Suprapubic skin (tissue), 4 donors: ENCODE results near the gene PARD3B. TPM values are rescaled to one million over a fixed set of nuclear protein-coding genes. Genes with fewer than 3 reads are reported as not detected.

Experiments used
- DNase-seq, 2 donors: peaks; one replicate each; pipeline ENCODE4 v3.0.0-alpha.2; 2019; ENCODE audit warnings: low spot score in 2 of 2
- H3K27ac ChIP-seq: fragments of 200-600 bp; sonication (generic); one replicate; pipeline ENCODE4 v1.5.1; 2019
- H3K27me3 ChIP-seq: fragments of 200-600 bp; sonication (generic); one replicate; pipeline ENCODE4 v1.5.1; 2019
- H3K36me3 ChIP-seq: fragments of 200-600 bp; sonication (generic); one replicate; pipeline ENCODE4 v1.5.1; 2019
- H3K4me1 ChIP-seq: fragments of 200-600 bp; sonication (generic); one replicate; pipeline ENCODE4 v1.5.1; 2019
- H3K4me3 ChIP-seq: fragments of 200-600 bp; sonication (generic); one replicate; pipeline ENCODE4 v1.5.1; 2019; ENCODE audit warnings: mild to moderate bottlenecking
- H3K9me3 ChIP-seq: fragments of 200-600 bp; sonication (generic); one replicate; pipeline ENCODE4 v1.5.1; 2019
- CTCF ChIP-seq, 2 donors: fragments of 200-600 bp in 1 of 2; fragments of 450-650 bp in 1 of 2; sonication (generic) in 1 of 2; IDR thresholded peaks; one replicate each; pipeline ENCODE4 v1.5.1; 2016 to 2019; ENCODE audit warnings: antibody characterized with exemption in 2 of 2, mild to moderate bottlenecking in 1 of 2, moderate library complexity in 1 of 2
- EP300 ChIP-seq: sonication (generic); formaldehyde crosslinking; IDR thresholded peaks from one replicate; pipeline ENCODE4 v1.6.1; 2017; ENCODE audit warnings: antibody characterized with exemption
- POLR2A ChIP-seq, 2 donors: fragments of 450-650 bp; IDR thresholded peaks; one replicate each; pipeline ENCODE4 v1.6.1; 2017; ENCODE audit warnings: antibody characterized with exemption in 2 of 2, mild to moderate bottlenecking in 2 of 2, moderate library complexity in 2 of 2
- POLR2AphosphoS5 ChIP-seq, 3 donors: sonication (generic); formaldehyde crosslinking; IDR thresholded peaks; one replicate each; pipeline ENCODE4 v1.6.1; 2017; ENCODE audit warnings: antibody characterized with exemption in 3 of 3
- WGBS: methylation state at CpG from one replicate; pipeline ENCODE4 v1.1.5; 2018; 5-methylcytosine and 5-hydroxymethylcytosine counted together
- total RNA-seq, 4 donors: library from RNA; depleted of rRNA; stranded (reverse); fragments of >200 nt; gene quantifications; one replicate each; pipeline ENCODE4 v1.1.0, GENCODE V29; 2016

Gene PARD3B
- total RNA-seq, 4 donors from 2014 or later, result 12.5 to 18.9 (median 15.5) TPM

GRCh38 chr2:204654669-204655068 is 109.4 kb downstream of the PARD3B start:
- WGBS, result 63% methylated on average over 1 of the region's 1 CpG
- TF ChIP-seq POLR2A (IDR thresholded peaks at IDR 0.05), result no peak
- no peak for TF ChIP-seq CTCF (IDR thresholded peaks at IDR 0.05)
- no peak for TF ChIP-seq POLR2AphosphoS5 (IDR thresholded peaks at IDR 0.05)
- TF ChIP-seq EP300, result no peak
- H3K27ac ChIP-seq, result no peak overlapping the region

GRCh38 chr2:204655101-204655500 is 109.8 kb downstream of the PARD3B start:
- H3K27ac ChIP-seq, result no peak overlapping the region
- no peaks in the 10 kb centered on the region for H3K9me3 ChIP-seq
- peaks cover 12% of the 10 kb centered on the region for H3K4me1 ChIP-seq
- no peaks in the 10 kb centered on the region for H3K27me3 ChIP-seq
- DNase-seq, result no peak
- H3K36me3 ChIP-seq, result no peaks in the 10 kb centered on the region
- H3K4me3 ChIP-seq, result no peak overlapping the region
- TF ChIP-seq POLR2AphosphoS5 (IDR thresholded peaks at IDR 0.05) (peak in 1 of 3 donors; percentile 58), POLR2A (IDR thresholded peaks at IDR 0.05) (no peak), CTCF (IDR thresholded peaks at IDR 0.05) (no peak)
- 90% methylated on average over 2 of the region's 2 CpGs for WGBS

More at GRCh38 chr2:204654669-204655068, 109.4 kb downstream of the PARD3B start:
- H3K4me1 ChIP-seq, result peaks cover 12% of the 10 kb centered on the region
- no peaks in the 10 kb centered on the region for H3K27me3 ChIP-seq
- H3K36me3 ChIP-seq, result no peaks in the 10 kb centered on the region
- no peaks in the 10 kb centered on the region for H3K9me3 ChIP-seq
- no peak for DNase-seq
- no peak overlapping the region for H3K4me3 ChIP-seq

- H3K36me3 ChIP-seq, result no peaks in the 10 kb centered on the region
- no peak overlapping the region for H3K27ac ChIP-seq
- no peak overlapping the region for H3K4me3 ChIP-seq
- no peaks in the 10 kb centered on the region for H3K9me3 ChIP-seq
- H3K4me1 ChIP-seq, result peaks cover 12% of the 10 kb centered on the region
- DNase-seq, result no peak
- no peak for TF ChIP-seq CTCF (IDR thresholded peaks at IDR 0.05)
- no peak for TF ChIP-seq EP300
- no peak for TF ChIP-seq POLR2A (IDR thresholded peaks at IDR 0.05)
- TF ChIP-seq POLR2AphosphoS5 (IDR thresholded peaks at IDR 0.05), result no peak
- WGBS, result 89% methylated on average over 3 of the region's 3 CpGs
- no peaks in the 10 kb centered on the region for H3K27me3 ChIP-seq
Measured at GRCh38 chr2:204655626-204656025, 110.4 kb downstream of the PARD3B start.

- TF ChIP-seq POLR2A (IDR thresholded peaks at IDR 0.05) (no peak), CTCF (IDR thresholded peaks at IDR 0.05) (no peak), EP300 (no peak), POLR2AphosphoS5 (IDR thresholded peaks at IDR 0.05) (no peak)
- H3K4me3 ChIP-seq, result no peak overlapping the region
- WGBS, result 100% methylated on average over 1 of the region's 1 CpG
- peaks cover 12% of the 10 kb centered on the region for H3K4me1 ChIP-seq
- no peaks in the 10 kb centered on the region for H3K9me3 ChIP-seq
- no peaks in the 10 kb centered on the region for H3K27me3 ChIP-seq
- H3K27ac ChIP-seq, result no peak overlapping the region
- no peak for DNase-seq
- H3K36me3 ChIP-seq, result no peaks in the 10 kb centered on the region
Measured at GRCh38 chr2:204657024-204657423, 111.7 kb downstream of the PARD3B start.

- TF ChIP-seq POLR2AphosphoS5 (IDR thresholded peaks at IDR 0.05) (no peak), POLR2A (IDR thresholded peaks at IDR 0.05) (no peak), CTCF (IDR thresholded peaks at IDR 0.05) (no peak), EP300 (no peak)
- no peak overlapping the region for H3K27ac ChIP-seq
- H3K36me3 ChIP-seq, result no peaks in the 10 kb centered on the region
- DNase-seq, result no peak
- peaks cover 16% of the 10 kb centered on the region for H3K4me1 ChIP-seq
- WGBS, result 90% methylated on average over 5 of the region's 5 CpGs
- no peaks in the 10 kb centered on the region for H3K27me3 ChIP-seq
- H3K4me3 ChIP-seq, result no peak overlapping the region
- H3K9me3 ChIP-seq, result no peaks in the 10 kb centered on the region
Measured at GRCh38 chr2:204662956-204663355, 117.7 kb downstream of the PARD3B start.
